ENCODE results near the gene SLC35G3.

DNA sequence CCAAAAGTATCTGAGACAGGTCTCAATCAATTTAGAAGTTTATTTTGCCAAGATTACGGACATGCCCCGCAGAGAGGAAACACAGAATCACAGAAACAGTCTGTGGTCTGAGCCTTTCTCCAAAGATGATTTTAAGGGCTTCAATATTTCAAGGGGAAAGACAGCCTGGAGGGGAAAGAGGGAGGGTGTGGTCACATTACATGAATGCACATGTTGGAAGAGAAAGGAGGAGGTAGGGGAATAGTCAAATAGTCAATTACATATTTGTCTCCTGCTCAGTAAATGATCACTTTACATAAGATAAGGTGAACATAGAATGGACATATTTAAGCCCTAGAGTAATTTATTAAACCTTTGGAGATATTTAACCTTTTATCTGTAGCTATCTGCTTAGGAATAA lies 34.3 kb downstream of the SLC35G3 start:
- TF ChIP-seq, protein P1, sequence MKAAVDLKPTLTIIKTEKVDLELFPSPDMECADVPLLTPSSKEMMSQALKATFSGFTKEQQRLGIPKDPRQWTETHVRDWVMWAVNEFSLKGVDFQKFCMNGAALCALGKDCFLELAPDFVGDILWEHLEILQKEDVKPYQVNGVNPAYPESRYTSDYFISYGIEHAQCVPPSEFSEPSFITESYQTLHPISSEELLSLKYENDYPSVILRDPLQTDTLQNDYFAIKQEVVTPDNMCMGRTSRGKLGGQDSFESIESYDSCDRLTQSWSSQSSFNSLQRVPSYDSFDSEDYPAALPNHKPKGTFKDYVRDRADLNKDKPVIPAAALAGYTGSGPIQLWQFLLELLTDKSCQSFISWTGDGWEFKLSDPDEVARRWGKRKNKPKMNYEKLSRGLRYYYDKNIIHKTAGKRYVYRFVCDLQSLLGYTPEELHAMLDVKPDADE (IDR thresholded peaks at IDR 0.05), result no peak
- no peak for TF ChIP-seq EZH2 (IDR thresholded peaks at IDR 0.05; ENCODE audit: low read depth, unreplicated experiment)
